ENCODE measurements around the gene MCC.

The MCC gene

GRCh38 chr5:113311301-113311700 lies 177.0 kb downstream of the MCC start:
- H3K36me3 Mint-ChIP-seq (ENCODE audit: low read depth): no peaks in the 10 kb centered on the region
- TF ChIP-seq, protein P1, sequence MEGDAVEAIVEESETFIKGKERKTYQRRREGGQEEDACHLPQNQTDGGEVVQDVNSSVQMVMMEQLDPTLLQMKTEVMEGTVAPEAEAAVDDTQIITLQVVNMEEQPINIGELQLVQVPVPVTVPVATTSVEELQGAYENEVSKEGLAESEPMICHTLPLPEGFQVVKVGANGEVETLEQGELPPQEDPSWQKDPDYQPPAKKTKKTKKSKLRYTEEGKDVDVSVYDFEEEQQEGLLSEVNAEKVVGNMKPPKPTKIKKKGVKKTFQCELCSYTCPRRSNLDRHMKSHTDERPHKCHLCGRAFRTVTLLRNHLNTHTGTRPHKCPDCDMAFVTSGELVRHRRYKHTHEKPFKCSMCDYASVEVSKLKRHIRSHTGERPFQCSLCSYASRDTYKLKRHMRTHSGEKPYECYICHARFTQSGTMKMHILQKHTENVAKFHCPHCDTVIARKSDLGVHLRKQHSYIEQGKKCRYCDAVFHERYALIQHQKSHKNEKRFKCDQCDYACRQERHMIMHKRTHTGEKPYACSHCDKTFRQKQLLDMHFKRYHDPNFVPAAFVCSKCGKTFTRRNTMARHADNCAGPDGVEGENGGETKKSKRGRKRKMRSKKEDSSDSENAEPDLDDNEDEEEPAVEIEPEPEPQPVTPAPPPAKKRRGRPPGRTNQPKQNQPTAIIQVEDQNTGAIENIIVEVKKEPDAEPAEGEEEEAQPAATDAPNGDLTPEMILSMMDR (IDR thresholded peaks at IDR 0.05): no peak
- H3K4me3 Mint-ChIP-seq: no peak overlapping the region
- no peak overlapping the region for H3K27ac Mint-ChIP-seq
- peaks cover 4% of the 10 kb centered on the region for H3K27me3 Mint-ChIP-seq (ENCODE audit: low read depth, poor library complexity)
- peaks cover 11% of the 10 kb centered on the region for H3K9me3 Mint-ChIP-seq
- no peak for DNase-seq
- H3K4me1 Mint-ChIP-seq: no peaks in the 10 kb centered on the region

DNA sequence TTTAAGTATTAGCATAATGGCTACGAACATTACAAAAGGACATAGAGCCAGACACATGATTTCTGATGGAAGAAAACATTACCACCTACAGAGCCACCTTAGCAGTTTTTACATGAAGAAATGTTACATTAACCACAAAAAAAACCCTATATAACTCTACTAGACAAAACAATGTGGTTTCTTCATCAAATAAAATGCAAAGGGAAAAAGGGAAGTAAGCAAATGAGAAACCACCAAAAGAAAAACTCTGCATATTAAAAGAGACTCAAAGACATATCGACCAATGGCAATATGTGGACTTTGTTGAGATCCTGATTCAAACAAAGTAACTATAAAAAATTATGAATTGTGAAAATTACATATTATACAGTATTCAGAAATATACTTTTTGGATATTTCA lies 186.1 kb downstream of the MCC start:
- Mint-ChIP-seq H3K4me1 (no peaks in the 10 kb centered on the region), H3K36me3 (ENCODE audit: low read depth) (no peaks in the 10 kb centered on the region), H3K4me3 (no peak overlapping the region), H3K27ac (no peak overlapping the region), H3K27me3 (ENCODE audit: low read depth, poor library complexity) (peaks cover 3% of the 10 kb centered on the region), H3K9me3 (peaks cover 4% of the 10 kb centered on the region)
- TF ChIP-seq, protein P1 (IDR thresholded peaks at IDR 0.05): no peak
- DNase-seq: no peak

DNA sequence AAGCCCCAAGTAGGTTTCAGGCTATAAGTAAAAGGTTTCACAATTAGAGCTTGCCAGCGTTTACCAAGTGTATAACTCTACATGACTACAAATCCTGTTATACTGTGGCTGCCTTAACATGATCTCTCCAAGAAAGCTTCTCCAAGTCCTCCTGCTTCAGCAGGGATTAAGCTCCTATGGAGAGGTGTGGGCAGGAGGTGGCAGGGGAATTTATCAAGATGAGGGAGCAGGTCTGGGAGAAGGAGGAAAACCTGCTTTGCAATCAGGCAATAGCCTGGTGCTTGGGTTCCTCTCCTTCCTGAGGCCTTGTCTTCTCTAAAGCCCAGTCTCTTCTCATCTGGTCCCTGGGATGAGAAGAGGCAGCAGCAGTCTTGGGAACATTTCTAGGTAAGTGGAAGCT lies 188.7 kb downstream of the MCC start:
- H3K27ac Mint-ChIP-seq: no peak overlapping the region
- H3K9me3 Mint-ChIP-seq: no peaks in the 10 kb centered on the region
- no peaks in the 10 kb centered on the region for H3K36me3 Mint-ChIP-seq (ENCODE audit: low read depth)
- H3K27me3 Mint-ChIP-seq (ENCODE audit: low read depth, poor library complexity): peaks cover 3% of the 10 kb centered on the region
- DNase-seq: no peak
- TF ChIP-seq, protein P1 (IDR thresholded peaks at IDR 0.05): no peak
- peaks cover 19% of the 10 kb centered on the region for H3K4me1 Mint-ChIP-seq
- no peak overlapping the region for H3K4me3 Mint-ChIP-seq

DNA sequence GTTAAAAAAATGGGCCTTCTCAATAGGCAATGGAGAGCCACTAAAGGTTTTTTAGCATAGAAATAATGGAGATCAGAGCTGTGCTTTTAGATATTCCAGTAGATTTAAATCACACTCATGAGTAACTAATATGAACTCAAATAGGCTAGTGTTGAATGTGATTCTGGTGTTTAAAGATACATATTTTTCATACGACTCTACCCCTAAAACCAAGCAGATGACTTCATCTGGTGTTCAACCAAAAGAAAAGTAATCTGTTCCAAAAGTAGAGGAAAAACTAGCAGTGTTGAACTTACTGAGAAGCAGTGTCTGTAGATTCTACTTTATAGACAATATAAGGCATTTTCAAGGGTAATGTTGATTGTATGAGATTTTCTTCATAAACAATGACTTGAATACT lies 191.6 kb downstream of the MCC start:
- Mint-ChIP-seq H3K9me3 (no peaks in the 10 kb centered on the region), H3K36me3 (ENCODE audit: low read depth) (no peaks in the 10 kb centered on the region), H3K4me1 (peaks cover 37% of the 10 kb centered on the region), H3K4me3 (no peak overlapping the region), H3K27ac (no peak overlapping the region), H3K27me3 (ENCODE audit: low read depth, poor library complexity) (no peaks in the 10 kb centered on the region)
- DNase-seq: no peak
- TF ChIP-seq, protein P1 (IDR thresholded peaks at IDR 0.05): no peak

DNA sequence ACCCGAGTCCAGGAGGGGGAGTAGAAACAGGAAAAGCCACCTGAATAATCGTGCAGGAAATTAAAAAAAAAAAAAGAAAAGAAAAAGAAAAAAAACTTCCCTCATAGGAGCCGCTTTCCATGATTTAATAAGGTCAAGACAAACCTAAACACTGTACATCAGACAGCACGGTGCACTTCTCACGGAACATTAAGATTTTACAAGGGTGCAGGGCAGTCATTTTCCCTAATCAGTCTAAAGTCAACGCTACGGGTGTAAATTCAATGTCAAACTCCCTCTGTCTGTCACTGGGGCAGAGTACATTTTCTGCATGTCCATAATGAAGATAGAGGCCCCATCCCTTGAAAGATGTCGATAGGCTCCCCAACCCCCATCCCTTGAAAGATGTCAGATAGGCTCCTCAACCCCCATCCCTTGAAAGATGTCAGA lies 193.1 kb downstream of the MCC start:
- TF ChIP-seq, protein P1 (IDR thresholded peaks at IDR 0.05): no peak
- peak overlapping the region; percentile 30 for H3K27ac Mint-ChIP-seq
- no peaks in the 10 kb centered on the region for H3K36me3 Mint-ChIP-seq (ENCODE audit: low read depth)
- no peaks in the 10 kb centered on the region for H3K27me3 Mint-ChIP-seq (ENCODE audit: low read depth, poor library complexity)
- DNase-seq: no peak
- peak overlapping the region; percentile 86 for H3K4me3 Mint-ChIP-seq
- no peaks in the 10 kb centered on the region for H3K9me3 Mint-ChIP-seq
- peaks cover 53% of the 10 kb centered on the region for H3K4me1 Mint-ChIP-seq

DNA sequence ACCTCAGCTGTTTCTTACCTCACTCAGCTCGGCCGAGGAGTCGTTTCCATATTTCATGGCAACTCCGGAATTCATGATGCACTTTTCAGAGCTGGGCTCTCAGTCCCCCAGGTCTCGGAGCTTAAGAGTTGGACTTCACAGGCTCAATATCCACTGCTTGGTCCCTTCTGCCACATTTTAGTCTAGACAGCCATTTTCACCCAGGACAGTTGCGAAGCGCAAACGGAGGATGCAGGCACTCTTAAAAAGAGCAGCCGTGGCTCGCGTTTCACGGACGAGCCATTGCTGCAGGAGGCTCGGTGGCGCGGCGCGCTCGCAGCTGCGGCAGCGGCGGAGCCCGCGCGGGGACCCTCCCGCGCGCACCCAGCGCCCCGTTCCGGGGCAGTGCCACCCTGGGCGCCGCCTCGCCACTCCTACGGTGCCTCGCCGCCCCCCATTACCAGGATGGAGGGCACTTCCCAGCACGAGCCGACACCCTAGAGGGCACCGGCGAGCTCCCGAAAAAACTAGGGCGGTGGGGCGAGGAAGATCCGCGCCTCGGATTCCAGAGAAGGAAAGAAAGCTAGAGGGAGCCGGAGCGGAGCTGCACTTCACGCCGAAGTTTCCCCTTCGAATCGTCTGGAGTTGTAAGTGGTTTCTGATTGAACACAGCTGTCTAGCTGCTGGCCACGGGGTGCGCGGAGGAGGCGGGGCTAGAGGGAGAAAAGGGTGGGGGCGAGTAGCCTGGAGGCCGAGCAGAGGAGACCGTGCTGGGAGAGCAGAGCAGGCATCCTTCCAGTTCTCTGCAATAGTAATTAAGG lies 193.7 kb downstream of the MCC start:
- Mint-ChIP-seq H3K4me3 (peak overlapping the region; percentile 86), H3K4me1 (peaks cover 59% of the 10 kb centered on the region), H3K27me3 (ENCODE audit: low read depth, poor library complexity) (no peaks in the 10 kb centered on the region), H3K27ac (peak overlapping the region; percentile 30), H3K36me3 (ENCODE audit: low read depth) (peaks cover 4% of the 10 kb centered on the region), H3K9me3 (no peaks in the 10 kb centered on the region)
- peak; percentile 89 for DNase-seq
- TF ChIP-seq, protein P1 (IDR thresholded peaks at IDR 0.05): no peak
